Body of pancreas (tissue), 4 donors: Measurements from ENCODE around the gene B3GLCT.

Experiments used
- CTCF ChIP-seq, 7 experiments: fragments of 450-650 bp in 4 of 7; fragments of 200-600 bp in 3 of 7; sonication (generic) in 3 of 7; IDR thresholded peaks; one replicate each; pipeline ENCODE4 v1.5.1; 2016 to 2019; ENCODE audit warnings: antibody characterized with exemption in 7 of 7
- POLR2A ChIP-seq, 3 donors: fragments of 450-650 bp; IDR thresholded peaks; one replicate each; pipeline ENCODE4 v1.6.1; 2016; ENCODE audit warnings: antibody characterized with exemption in 3 of 3, mild to moderate bottlenecking in 2 of 3

GRCh38 chr13:31162151-31163008, 37.4 kb upstream of the B3GLCT start:
- peak in 1 of 7 experiments; percentile 2 for TF ChIP-seq CTCF (IDR thresholded peaks at IDR 0.05)
- TF ChIP-seq POLR2A (IDR thresholded peaks at IDR 0.05), result peak in 1 of 3 donors; percentile 11
